Smooth muscle cell (in vitro differentiated cells): ENCODE results near the gene LRRC4C. TPM values are rescaled to one million over a fixed set of nuclear protein-coding genes. Genes with fewer than 3 reads are reported as not detected.

Experiments
- DNase-seq: peaks from one replicate; lab custom pipeline; 2025; ENCODE audit not compliant: unreplicated experiment; lab: John Stamatoyannopoulos, UW
- H2AFZ ChIP-seq: fragments of 200-600 bp; sonication (generic); 2 replicates; pipeline ENCODE4 v1.6.0; 2016; ENCODE audit warnings: antibody characterized with exemption, low read depth, mild to moderate bottlenecking
- H3F3A ChIP-seq: fragments of 200-600 bp; sonication (generic); 2 replicates; pipeline ENCODE4 v1.6.0; 2017; ENCODE audit warnings: antibody characterized with exemption, low read depth
- H3K27ac ChIP-seq: fragments of 200-600 bp; sonication (generic); 2 replicates; pipeline ENCODE4 v1.5.1; 2016; ENCODE audit warnings: low read depth, mild to moderate bottlenecking
- H3K27me3 ChIP-seq: fragments of 200-600 bp; sonication (generic); 2 replicates; pipeline ENCODE4 v1.6.1; 2016; ENCODE audit warnings: low read depth, mild to moderate bottlenecking
- H3K36me3 ChIP-seq: fragments of 200-600 bp; sonication (generic); 2 replicates; pipeline ENCODE4 v1.5.1; 2016; ENCODE audit warnings: low read depth
- H3K4me1 ChIP-seq: fragments of 200-600 bp; sonication (generic); 2 replicates; pipeline ENCODE4 v1.5.1; 2016; ENCODE audit warnings: low read depth
- H3K4me2 ChIP-seq: fragments of 200-600 bp; sonication (generic); 2 replicates; pipeline ENCODE4 v1.6.0; 2016; ENCODE audit warnings: mild to moderate bottlenecking
- H3K4me3 ChIP-seq: fragments of 200-600 bp; sonication (generic); 2 replicates; pipeline ENCODE4 v1.5.1; 2016; ENCODE audit warnings: mild to moderate bottlenecking
- H3K79me2 ChIP-seq: fragments of 200-600 bp; sonication (generic); 2 replicates; pipeline ENCODE4 v1.6.0; 2016; ENCODE audit warnings: low read depth, mild to moderate bottlenecking
- H3K9ac ChIP-seq: fragments of 200-600 bp; sonication (generic); 2 replicates; pipeline ENCODE4 v1.6.0; 2016; ENCODE audit warnings: low read depth
- H3K9me3 ChIP-seq: fragments of 200-600 bp; sonication (generic); replicated peaks from 2 replicates; pipeline ENCODE4 v1.5.1; 2016; ENCODE audit warnings: low read depth
- H4K20me1 ChIP-seq: fragments of 200-600 bp; sonication (generic); 2 replicates; pipeline ENCODE4 v1.6.0; 2016; ENCODE audit warnings: low read depth
- CTCF ChIP-seq: fragments of 200-600 bp; sonication (generic); IDR thresholded peaks from 2 replicates; pipeline ENCODE4 v1.5.1; 2017; ENCODE audit warnings: borderline replicate concordance, mild to moderate bottlenecking, antibody characterized with exemption; ENCODE audit not compliant: insufficient read depth, poor library complexity, severe bottlenecking
- WGBS: methylation state at CpG from one replicate; pipeline ENCODE4 v1.1.7; 2016; ENCODE audit warnings: low lambda C conversion rate; 5-methylcytosine and 5-hydroxymethylcytosine counted together
- polyA plus RNA-seq: library from polyadenylated mRNA; unstranded; fragments of >200 nt; fragmentation: Nextera tagmentation; extraction: Ambion mirVana; gene quantifications from 2 replicates; pipeline ENCODE4 v1.2.1, GENCODE V29; 2016
- total RNA-seq: library from RNA; depleted of rRNA; stranded (reverse); fragments of >200 nt; gene quantifications from 2 replicates; pipeline ENCODE4 v1.2.3, GENCODE V29; 2014

The LRRC4C gene
- total and polyA plus RNA-seq, 2 experiments from 2014 or later = 7.3 to 10.1 TPM

- no peak for TF ChIP-seq CTCF
- no peaks in the 10 kb centered on the region for H4K20me1 ChIP-seq
- peaks cover 3% of the 10 kb centered on the region for H3K4me1 ChIP-seq
- H3F3A ChIP-seq = no peaks in the 10 kb centered on the region
- 73% methylated on average over 3 of the region's 3 CpGs for WGBS
- H3K79me2 ChIP-seq = no peaks in the 10 kb centered on the region
- H3K9ac ChIP-seq = no peak overlapping the region
- no peak overlapping the region for H3K27ac ChIP-seq
- DNase-seq = no peak
- H3K36me3 ChIP-seq = no peaks in the 10 kb centered on the region
- no peak overlapping the region for H3K4me2 ChIP-seq
- H3K4me3 ChIP-seq = no peak overlapping the region
- H3K27me3 ChIP-seq = no peaks in the 10 kb centered on the region
- no peak overlapping the region for H2AFZ ChIP-seq
- no peaks in the 10 kb centered on the region for H3K9me3 ChIP-seq
Observed at GRCh38 chr11:40132912-40133311, 1326.5 kb downstream of the LRRC4C start.

DNA sequence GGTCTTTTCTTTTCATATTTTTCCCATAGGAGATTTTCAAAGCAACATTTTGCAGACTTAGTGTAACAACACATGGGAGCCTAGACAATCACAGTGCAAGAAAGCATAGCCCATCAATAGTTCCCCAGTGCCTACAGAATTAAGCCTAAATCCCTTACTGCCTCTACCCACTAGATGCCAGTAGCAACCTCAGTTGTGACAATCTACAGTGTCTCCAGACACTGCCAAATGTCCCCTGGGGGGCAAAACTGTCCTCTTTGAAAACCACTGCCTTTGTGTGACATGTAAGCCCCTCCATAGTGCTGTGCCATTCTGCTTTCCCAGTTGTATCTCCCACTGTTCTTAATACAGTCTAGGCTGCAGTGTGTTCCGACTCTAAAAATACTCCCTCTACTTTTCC is 1329.0 kb downstream of the LRRC4C start:
- TF ChIP-seq CTCF = peak; percentile 26
- Histone ChIP-seq H4K20me1 (no peaks in the 10 kb centered on the region), H3K4me2 (no peak overlapping the region), H3K4me3 (no peak overlapping the region), H3K36me3 (no peaks in the 10 kb centered on the region), H2AFZ (no peak overlapping the region), H3K9me3 (no peaks in the 10 kb centered on the region), H3K4me1 (peaks cover 3% of the 10 kb centered on the region), H3K9ac (no peak overlapping the region), H3K27ac (no peak overlapping the region), H3K27me3 (no peaks in the 10 kb centered on the region), H3F3A (no peaks in the 10 kb centered on the region), H3K79me2 (no peaks in the 10 kb centered on the region)
- 90% methylated on average over 1 of the region's 1 CpG for WGBS
- DNase-seq = no peak

GRCh38 chr11:40129266-40129665 is 1330.2 kb downstream of the LRRC4C start:
- Histone ChIP-seq H3K27ac (no peak overlapping the region), H3K4me2 (no peak overlapping the region), H3F3A (no peaks in the 10 kb centered on the region), H3K79me2 (no peaks in the 10 kb centered on the region), H2AFZ (peak overlapping the region; percentile 15), H4K20me1 (no peaks in the 10 kb centered on the region), H3K9ac (no peak overlapping the region), H3K9me3 (no peaks in the 10 kb centered on the region), H3K27me3 (no peaks in the 10 kb centered on the region), H3K36me3 (no peaks in the 10 kb centered on the region), H3K4me3 (no peak overlapping the region), H3K4me1 (peaks cover 3% of the 10 kb centered on the region)
- TF ChIP-seq CTCF = peak; percentile 49
- WGBS = 10% methylated on average over 1 of the region's 1 CpG
- no peak for DNase-seq

GRCh38 chr11:40125054-40125453 is 1334.4 kb downstream of the LRRC4C start:
- peaks cover 4% of the 10 kb centered on the region for H3K36me3 ChIP-seq
- DNase-seq = no peak
- no peak overlapping the region for H3K9ac ChIP-seq
- 29% methylated on average over 1 of the region's 1 CpG for WGBS
- TF ChIP-seq CTCF = peak; percentile 44
- no peak overlapping the region for H3K4me3 ChIP-seq
- H4K20me1 ChIP-seq = no peaks in the 10 kb centered on the region
- no peaks in the 10 kb centered on the region for H3K27me3 ChIP-seq
- H3F3A ChIP-seq = no peaks in the 10 kb centered on the region
- H3K27ac ChIP-seq = no peak overlapping the region
- H3K79me2 ChIP-seq = no peaks in the 10 kb centered on the region
- H3K4me1 ChIP-seq = no peaks in the 10 kb centered on the region
- no peak overlapping the region for H3K4me2 ChIP-seq
- no peak overlapping the region for H2AFZ ChIP-seq
- H3K9me3 ChIP-seq = no peaks in the 10 kb centered on the region
